WTC11 (cell line): ENCODE results near the gene LTN1. TPM values are rescaled to one million over a fixed set of nuclear protein-coding genes. Genes with fewer than 3 reads are reported as not detected.
A peak's percentile ranks its signal among the peaks of the same experiment; 100 is the strongest.

Source experiments
- CBFB ChIP-seq: sonication (generic); formaldehyde crosslinking; IDR thresholded peaks from 2 replicates; pipeline ENCODE4 v1.8.1; 2022; ENCODE audit warnings: mild to moderate bottlenecking, low read depth, missing genetic modification reagents
- EMX1 ChIP-seq: fragments of 250-450 bp; sonication (Bioruptor Pico); IDR thresholded peaks from 2 replicates; pipeline ENCODE4 v1.8.0; 2021; ENCODE audit warnings: mild to moderate bottlenecking
- FOXP4 ChIP-seq: sonication (generic); formaldehyde crosslinking; IDR thresholded peaks from 2 replicates; pipeline ENCODE4 v1.8.0; 2022; ENCODE audit warnings: mild to moderate bottlenecking, missing genetic modification reagents
- GRHL2 ChIP-seq: fragments of 250-450 bp; sonication (Bioruptor Pico); IDR thresholded peaks from 2 replicates; pipeline ENCODE4 v1.8.0; 2022; ENCODE audit warnings: mild to moderate bottlenecking, moderate library complexity; ENCODE audit not compliant: insufficient replicate concordance, severe bottlenecking
- MYBL2 ChIP-seq: sonication (generic); formaldehyde crosslinking; IDR thresholded peaks from 2 replicates; pipeline ENCODE4 v1.8.1; 2023; ENCODE audit warnings: mild to moderate bottlenecking, moderate library complexity, missing genetic modification reagents
- NR2C2 ChIP-seq: sonication (generic); formaldehyde crosslinking; IDR thresholded peaks from 2 replicates; pipeline ENCODE4 v1.8.0; 2022; ENCODE audit warnings: mild to moderate bottlenecking, missing genetic modification reagents
- SMAD4 ChIP-seq: sonication (generic); formaldehyde crosslinking; IDR thresholded peaks from 2 replicates; pipeline ENCODE4 v1.8.0; 2022; ENCODE audit warnings: mild to moderate bottlenecking, missing genetic modification reagents
- TEAD1 ChIP-seq: sonication (generic); formaldehyde crosslinking; IDR thresholded peaks from 2 replicates; pipeline ENCODE4 v1.8.0; 2022; ENCODE audit warnings: mild to moderate bottlenecking, missing genetic modification reagents
- TP53 ChIP-seq: sonication (generic); formaldehyde crosslinking; IDR thresholded peaks from 2 replicates; pipeline ENCODE4 v1.8.1; 2023; ENCODE audit warnings: mild to moderate bottlenecking, missing genetic modification reagents
- ZBTB43 ChIP-seq: sonication (generic); formaldehyde crosslinking; IDR thresholded peaks from 2 replicates; pipeline ENCODE4 v1.8.1; 2023; ENCODE audit warnings: mild to moderate bottlenecking, missing genetic modification reagents
- ZNF121 ChIP-seq: sonication (generic); formaldehyde crosslinking; IDR thresholded peaks from 2 replicates; pipeline ENCODE4 v1.8.0; 2023; ENCODE audit warnings: missing genetic modification reagents
- ZNF317 ChIP-seq: sonication (generic); formaldehyde crosslinking; IDR thresholded peaks from 2 replicates; pipeline ENCODE4 v1.8.1; 2023; ENCODE audit warnings: low read depth, mild to moderate bottlenecking, moderate library complexity, missing genetic modification reagents, borderline replicate concordance
- ZNF532 ChIP-seq: fragments of 250-450 bp; sonication (Bioruptor Pico); IDR thresholded peaks from 2 replicates; pipeline ENCODE4 v1.9.0; 2021; ENCODE audit warnings: mild to moderate bottlenecking, borderline replicate concordance
- total RNA-seq: library from RNA; stranded (reverse); gene quantifications from 3 replicates; pipeline ENCODE4 v1.2.3, GENCODE V29; 2021
- TF ChIP-seq, protein P1 (sequence below): sonication (generic); formaldehyde crosslinking; IDR thresholded peaks from 2 replicates; pipeline ENCODE4 v1.8.0; 2023; ENCODE audit warnings: missing genetic modification reagents, mild to moderate bottlenecking, borderline replicate concordance
- TF ChIP-seq, protein P2 (sequence below): fragments of 250-450 bp; sonication (Bioruptor Pico); IDR thresholded peaks from 2 replicates; pipeline ENCODE4 v1.8.0; 2021; ENCODE audit warnings: mild to moderate bottlenecking
- TF ChIP-seq, protein P3 (sequence below): sonication (generic); formaldehyde crosslinking; conservative IDR thresholded peaks from 2 replicates; pipeline ENCODE4 v1.8.1; 2023; ENCODE audit warnings: mild to moderate bottlenecking, low read depth, missing genetic modification reagents, moderate library complexity
- TF ChIP-seq, protein P4 (sequence below): fragments of 250-450 bp; sonication (Bioruptor Pico); IDR thresholded peaks from 2 replicates; pipeline ENCODE4 v1.9.0; 2021; ENCODE audit warnings: mild to moderate bottlenecking
- TF ChIP-seq, protein P5 (sequence below): fragments of 250-450 bp; sonication (Bioruptor Pico); IDR thresholded peaks from 2 replicates; pipeline ENCODE4 v1.9.0; 2021; ENCODE audit warnings: moderate library complexity, mild to moderate bottlenecking, inconsistent platforms, borderline replicate concordance

LTN1 gene
- total RNA-seq, 1 experiment from 2014 or later = 23.0 TPM

DNA sequence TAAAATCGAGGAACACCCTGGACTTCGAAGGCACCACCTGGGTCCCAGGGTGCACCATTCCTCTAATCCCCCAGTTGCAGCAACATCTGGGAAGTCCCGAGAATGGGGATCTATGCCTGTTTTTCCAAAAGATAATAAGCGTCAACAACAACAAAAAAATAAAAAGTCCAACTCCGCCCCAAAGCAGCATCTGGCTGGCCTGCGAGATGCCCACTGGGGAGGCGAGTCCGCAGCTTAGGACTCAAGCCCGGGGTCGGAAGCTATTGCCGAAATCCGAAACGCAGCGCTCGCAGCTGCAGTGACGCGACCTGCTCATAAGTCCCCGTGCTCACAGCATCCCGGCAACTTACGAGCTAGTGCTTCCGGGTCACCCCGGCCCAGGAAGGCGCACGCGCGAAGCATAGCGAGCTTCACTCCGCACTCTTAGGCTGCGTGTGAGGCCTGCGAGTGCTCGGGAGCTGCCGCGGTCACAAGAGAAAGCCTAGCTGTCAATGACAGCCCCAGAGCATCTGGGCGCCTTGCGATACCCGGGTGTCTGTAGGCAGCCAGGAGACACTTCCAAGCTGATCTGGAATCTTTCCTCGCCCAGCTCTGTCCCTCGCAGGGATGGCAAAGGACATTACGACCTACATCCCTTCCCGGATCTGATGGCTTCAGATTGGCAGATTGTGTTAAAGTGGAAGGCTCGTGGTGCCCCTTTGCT, 9.9 kb upstream of the LTN1 start (continued):
- no peak for TF ChIP-seq SMAD4 (CRISPR knock-in tag)
- TF ChIP-seq, protein P1, sequence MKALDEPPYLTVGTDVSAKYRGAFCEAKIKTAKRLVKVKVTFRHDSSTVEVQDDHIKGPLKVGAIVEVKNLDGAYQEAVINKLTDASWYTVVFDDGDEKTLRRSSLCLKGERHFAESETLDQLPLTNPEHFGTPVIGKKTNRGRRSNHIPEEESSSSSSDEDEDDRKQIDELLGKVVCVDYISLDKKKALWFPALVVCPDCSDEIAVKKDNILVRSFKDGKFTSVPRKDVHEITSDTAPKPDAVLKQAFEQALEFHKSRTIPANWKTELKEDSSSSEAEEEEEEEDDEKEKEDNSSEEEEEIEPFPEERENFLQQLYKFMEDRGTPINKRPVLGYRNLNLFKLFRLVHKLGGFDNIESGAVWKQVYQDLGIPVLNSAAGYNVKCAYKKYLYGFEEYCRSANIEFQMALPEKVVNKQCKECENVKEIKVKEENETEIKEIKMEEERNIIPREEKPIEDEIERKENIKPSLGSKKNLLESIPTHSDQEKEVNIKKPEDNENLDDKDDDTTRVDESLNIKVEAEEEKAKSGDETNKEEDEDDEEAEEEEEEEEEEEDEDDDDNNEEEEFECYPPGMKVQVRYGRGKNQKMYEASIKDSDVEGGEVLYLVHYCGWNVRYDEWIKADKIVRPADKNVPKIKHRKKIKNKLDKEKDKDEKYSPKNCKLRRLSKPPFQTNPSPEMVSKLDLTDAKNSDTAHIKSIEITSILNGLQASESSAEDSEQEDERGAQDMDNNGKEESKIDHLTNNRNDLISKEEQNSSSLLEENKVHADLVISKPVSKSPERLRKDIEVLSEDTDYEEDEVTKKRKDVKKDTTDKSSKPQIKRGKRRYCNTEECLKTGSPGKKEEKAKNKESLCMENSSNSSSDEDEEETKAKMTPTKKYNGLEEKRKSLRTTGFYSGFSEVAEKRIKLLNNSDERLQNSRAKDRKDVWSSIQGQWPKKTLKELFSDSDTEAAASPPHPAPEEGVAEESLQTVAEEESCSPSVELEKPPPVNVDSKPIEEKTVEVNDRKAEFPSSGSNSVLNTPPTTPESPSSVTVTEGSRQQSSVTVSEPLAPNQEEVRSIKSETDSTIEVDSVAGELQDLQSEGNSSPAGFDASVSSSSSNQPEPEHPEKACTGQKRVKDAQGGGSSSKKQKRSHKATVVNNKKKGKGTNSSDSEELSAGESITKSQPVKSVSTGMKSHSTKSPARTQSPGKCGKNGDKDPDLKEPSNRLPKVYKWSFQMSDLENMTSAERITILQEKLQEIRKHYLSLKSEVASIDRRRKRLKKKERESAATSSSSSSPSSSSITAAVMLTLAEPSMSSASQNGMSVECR (CRISPR knock-in tag) = peak; percentile 85
- TF ChIP-seq FOXP4 (CRISPR knock-in tag) = peak; percentile 85; the same call in 1 of the 2 replicates
- no peak for TF ChIP-seq ZNF317
- TF ChIP-seq CBFB (CRISPR knock-in tag) = no peak
- 0 out of 2 replicates have a peak, but pooled peaks have one; percentile 33 for TF ChIP-seq ZBTB43 (CRISPR knock-in tag)
- TF ChIP-seq GRHL2 = no peak
- TF ChIP-seq, protein P2, sequence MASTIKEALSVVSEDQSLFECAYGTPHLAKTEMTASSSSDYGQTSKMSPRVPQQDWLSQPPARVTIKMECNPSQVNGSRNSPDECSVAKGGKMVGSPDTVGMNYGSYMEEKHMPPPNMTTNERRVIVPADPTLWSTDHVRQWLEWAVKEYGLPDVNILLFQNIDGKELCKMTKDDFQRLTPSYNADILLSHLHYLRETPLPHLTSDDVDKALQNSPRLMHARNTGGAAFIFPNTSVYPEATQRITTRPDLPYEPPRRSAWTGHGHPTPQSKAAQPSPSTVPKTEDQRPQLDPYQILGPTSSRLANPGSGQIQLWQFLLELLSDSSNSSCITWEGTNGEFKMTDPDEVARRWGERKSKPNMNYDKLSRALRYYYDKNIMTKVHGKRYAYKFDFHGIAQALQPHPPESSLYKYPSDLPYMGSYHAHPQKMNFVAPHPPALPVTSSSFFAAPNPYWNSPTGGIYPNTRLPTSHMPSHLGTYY = no peak
- TF ChIP-seq MYBL2 = no peak
- no peak for TF ChIP-seq ZNF121 (CRISPR knock-in tag)
- TF ChIP-seq, protein P3, sequence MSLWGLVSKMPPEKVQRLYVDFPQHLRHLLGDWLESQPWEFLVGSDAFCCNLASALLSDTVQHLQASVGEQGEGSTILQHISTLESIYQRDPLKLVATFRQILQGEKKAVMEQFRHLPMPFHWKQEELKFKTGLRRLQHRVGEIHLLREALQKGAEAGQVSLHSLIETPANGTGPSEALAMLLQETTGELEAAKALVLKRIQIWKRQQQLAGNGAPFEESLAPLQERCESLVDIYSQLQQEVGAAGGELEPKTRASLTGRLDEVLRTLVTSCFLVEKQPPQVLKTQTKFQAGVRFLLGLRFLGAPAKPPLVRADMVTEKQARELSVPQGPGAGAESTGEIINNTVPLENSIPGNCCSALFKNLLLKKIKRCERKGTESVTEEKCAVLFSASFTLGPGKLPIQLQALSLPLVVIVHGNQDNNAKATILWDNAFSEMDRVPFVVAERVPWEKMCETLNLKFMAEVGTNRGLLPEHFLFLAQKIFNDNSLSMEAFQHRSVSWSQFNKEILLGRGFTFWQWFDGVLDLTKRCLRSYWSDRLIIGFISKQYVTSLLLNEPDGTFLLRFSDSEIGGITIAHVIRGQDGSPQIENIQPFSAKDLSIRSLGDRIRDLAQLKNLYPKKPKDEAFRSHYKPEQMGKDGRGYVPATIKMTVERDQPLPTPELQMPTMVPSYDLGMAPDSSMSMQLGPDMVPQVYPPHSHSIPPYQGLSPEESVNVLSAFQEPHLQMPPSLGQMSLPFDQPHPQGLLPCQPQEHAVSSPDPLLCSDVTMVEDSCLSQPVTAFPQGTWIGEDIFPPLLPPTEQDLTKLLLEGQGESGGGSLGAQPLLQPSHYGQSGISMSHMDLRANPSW (CRISPR knock-in tag) = no peak
- TF ChIP-seq EMX1 (CRISPR knock-in tag) = no peak
- peak; percentile 97 for TF ChIP-seq NR2C2 (CRISPR knock-in tag)
- TF ChIP-seq, protein P4, sequence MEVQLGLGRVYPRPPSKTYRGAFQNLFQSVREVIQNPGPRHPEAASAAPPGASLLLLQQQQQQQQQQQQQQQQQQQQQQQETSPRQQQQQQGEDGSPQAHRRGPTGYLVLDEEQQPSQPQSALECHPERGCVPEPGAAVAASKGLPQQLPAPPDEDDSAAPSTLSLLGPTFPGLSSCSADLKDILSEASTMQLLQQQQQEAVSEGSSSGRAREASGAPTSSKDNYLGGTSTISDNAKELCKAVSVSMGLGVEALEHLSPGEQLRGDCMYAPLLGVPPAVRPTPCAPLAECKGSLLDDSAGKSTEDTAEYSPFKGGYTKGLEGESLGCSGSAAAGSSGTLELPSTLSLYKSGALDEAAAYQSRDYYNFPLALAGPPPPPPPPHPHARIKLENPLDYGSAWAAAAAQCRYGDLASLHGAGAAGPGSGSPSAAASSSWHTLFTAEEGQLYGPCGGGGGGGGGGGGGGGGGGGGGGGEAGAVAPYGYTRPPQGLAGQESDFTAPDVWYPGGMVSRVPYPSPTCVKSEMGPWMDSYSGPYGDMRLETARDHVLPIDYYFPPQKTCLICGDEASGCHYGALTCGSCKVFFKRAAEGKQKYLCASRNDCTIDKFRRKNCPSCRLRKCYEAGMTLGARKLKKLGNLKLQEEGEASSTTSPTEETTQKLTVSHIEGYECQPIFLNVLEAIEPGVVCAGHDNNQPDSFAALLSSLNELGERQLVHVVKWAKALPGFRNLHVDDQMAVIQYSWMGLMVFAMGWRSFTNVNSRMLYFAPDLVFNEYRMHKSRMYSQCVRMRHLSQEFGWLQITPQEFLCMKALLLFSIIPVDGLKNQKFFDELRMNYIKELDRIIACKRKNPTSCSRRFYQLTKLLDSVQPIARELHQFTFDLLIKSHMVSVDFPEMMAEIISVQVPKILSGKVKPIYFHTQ = 0 out of 2 replicates have a peak, but pooled peaks have one; percentile 5
- no peak for TF ChIP-seq ZNF532
- peak; percentile 89 for TF ChIP-seq TEAD1
- TF ChIP-seq, protein P5, sequence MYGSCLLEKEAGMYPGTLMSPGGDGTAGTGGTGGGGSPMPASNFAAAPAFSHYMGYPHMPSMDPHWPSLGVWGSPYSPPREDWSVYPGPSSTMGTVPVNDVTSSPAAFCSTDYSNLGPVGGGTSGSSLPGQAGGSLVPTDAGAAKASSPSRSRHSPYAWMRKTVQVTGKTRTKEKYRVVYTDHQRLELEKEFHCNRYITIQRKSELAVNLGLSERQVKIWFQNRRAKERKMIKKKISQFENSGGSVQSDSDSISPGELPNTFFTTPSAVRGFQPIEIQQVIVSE (CRISPR knock-in tag) = no peak
- TF ChIP-seq TP53 (CRISPR knock-in tag) = no peak
